SH-SY5Y (cell line): ENCODE data around the gene FBXL7.

Source experiments
- GATA2 ChIP-seq: IDR thresholded peaks from 2 replicates; pipeline ENCODE4 v1.6.1; 2011; ENCODE audit warnings: mild to moderate bottlenecking, low read depth, low read length
- GATA3 ChIP-seq: IDR thresholded peaks from 2 replicates; pipeline ENCODE4 v1.6.1; 2011; ENCODE audit warnings: low read depth, mild to moderate bottlenecking, low read length, moderate library complexity

GRCh38 chr5:15720515-15720914, 220.5 kb downstream of the FBXL7 start:
- TF ChIP-seq GATA3 (no peak), GATA2 (no peak)
